Measurements from ENCODE around the gene RRAGD. TPM values are rescaled to one million over a fixed set of nuclear protein-coding genes. Genes with fewer than 3 reads are reported as not detected.

RRAGD gene
- polyA plus RNA-seq, 1 donor, result 113 TPM

- no peak for DNase-seq
Measured at GRCh38 chr6:89375427-89376267, 36.4 kb downstream of the RRAGD start.

GRCh38 chr6:89372506-89372901 lies 39.6 kb downstream of the RRAGD start:
- DNase-seq, result no peak

- DNase-seq, result no peak
Measured at GRCh38 chr6:89371849-89372505, 40.1 kb downstream of the RRAGD start.

GRCh38 chr6:89368999-89369398 lies 43.1 kb downstream of the RRAGD start:
- no peak for DNase-seq

- peak; percentile 48 for DNase-seq
Measured at GRCh38 chr6:89368107-89368506, 44.0 kb downstream of the RRAGD start.

GRCh38 chr6:89364586-89364985 lies 47.5 kb downstream of the RRAGD start:
- DNase-seq, result no peak

- DNase-seq, result no peak
Measured at GRCh38 chr6:89361171-89361570, 50.9 kb downstream of the RRAGD start.

GRCh38 chr6:89360415-89360999 lies 51.6 kb downstream of the RRAGD start:
- DNase-seq, result no peak

GRCh38 chr6:89359561-89359960 lies 52.5 kb downstream of the RRAGD start:
- DNase-seq, result no peak

GRCh38 chr6:89357390-89357789 lies 54.7 kb downstream of the RRAGD start:
- DNase-seq, result no peak

GRCh38 chr6:89356642-89357170 lies 55.4 kb downstream of the RRAGD start:
- no peak for DNase-seq

GRCh38 chr6:89355511-89356194 lies 56.4 kb downstream of the RRAGD start:
- no peak for DNase-seq

GRCh38 chr6:89353702-89354392 lies 58.2 kb downstream of the RRAGD start:
- DNase-seq, result no peak

- no peak for DNase-seq
Measured at GRCh38 chr6:89353118-89353556, 58.9 kb downstream of the RRAGD start.

GRCh38 chr6:89352278-89353117 lies 59.6 kb downstream of the RRAGD start, which contains the start of gene UBE2J1:
TSS of gene UBE2J1 (minus strand) at chr6:89352722. CDS start at chr6:89352569, 153 bp downstream.
- DNase-seq, result peak; percentile 91

GRCh38 chr6:89351671-89352277 lies 60.3 kb downstream of the RRAGD start:
- no peak for DNase-seq

GRCh38 chr6:89350281-89350966 lies 61.6 kb downstream of the RRAGD start:
- no peak for DNase-seq

GRCh38 chr6:89348372-89348771 lies 63.7 kb downstream of the RRAGD start:
- DNase-seq, result no peak

- no peak for DNase-seq
Measured at GRCh38 chr6:89347825-89348224, 64.2 kb downstream of the RRAGD start.

- no peak for DNase-seq
Measured at GRCh38 chr6:89346433-89346832, 65.6 kb downstream of the RRAGD start.
